ENCODE results near the gene UBE2D4.
"Not testable (repeated sequence)": the region's sequence is repeated elsewhere in the genome, so short reads cannot be mapped to it uniquely, and the experiment has no call there.

UBE2D4 gene

GRCh38 chr7:43925984-43926797 lies at the start of gene UBE2D4:
TSS of gene UBE2D4 (plus strand) at chr7:43926436. CDS start at chr7:43926533, 97 bp downstream.
- DNase-seq (ENCODE audit: low read depth) = peak; percentile 67

- DNase-seq (ENCODE audit: low read depth) = no peak
These were observed 49.1 kb upstream of the UBE2D4 start for GRCh38 chr7:43876976-43877745.

- DNase-seq (ENCODE audit: low read depth) = no peak
These were observed 48.0 kb upstream of the UBE2D4 start for GRCh38 chr7:43877968-43878864.

- DNase-seq (ENCODE audit: low read depth) = no peak
These were observed 47.4 kb upstream of the UBE2D4 start for GRCh38 chr7:43878867-43879266.

GRCh38 chr7:43879477-43879876 lies 46.8 kb upstream of the UBE2D4 start:
- peak; percentile 49 for DNase-seq (ENCODE audit: low read depth)

GRCh38 chr7:43880596-43880995 lies 45.6 kb upstream of the UBE2D4 start:
- no peak for DNase-seq (ENCODE audit: low read depth)

- DNase-seq (ENCODE audit: low read depth) = no peak
These were observed 42.0 kb upstream of the UBE2D4 start for GRCh38 chr7:43884209-43884608.

- no peak for DNase-seq (ENCODE audit: low read depth)
These were observed 41.6 kb upstream of the UBE2D4 start for GRCh38 chr7:43884617-43885016.

GRCh38 chr7:43888993-43889945 lies 37.0 kb upstream of the UBE2D4 start:
- DNase-seq (ENCODE audit: low read depth) = no peak

GRCh38 chr7:43890468-43890867 lies 35.8 kb upstream of the UBE2D4 start:
- no peak for DNase-seq (ENCODE audit: low read depth)

- DNase-seq (ENCODE audit: low read depth) = no peak
These were observed 34.9 kb upstream of the UBE2D4 start for GRCh38 chr7:43891069-43891955.

- DNase-seq (ENCODE audit: low read depth) = no peak
These were observed 30.3 kb upstream of the UBE2D4 start for GRCh38 chr7:43895847-43896415.

- not testable (repeated sequence) for DNase-seq (ENCODE audit: low read depth)
These were observed 27.7 kb upstream of the UBE2D4 start for GRCh38 chr7:43898571-43898970.

- DNase-seq (ENCODE audit: low read depth) = no peak
These were observed 23.6 kb upstream of the UBE2D4 start for GRCh38 chr7:43902542-43903054.

GRCh38 chr7:43904533-43905208 lies 21.6 kb upstream of the UBE2D4 start:
- DNase-seq (ENCODE audit: low read depth) = peak; percentile 30

GRCh38 chr7:43905209-43905946 lies 20.9 kb upstream of the UBE2D4 start:
- peak; percentile 38 for DNase-seq (ENCODE audit: low read depth)

- no peak for DNase-seq (ENCODE audit: low read depth)
These were observed 20.3 kb upstream of the UBE2D4 start for GRCh38 chr7:43905956-43906330.

- no peak for DNase-seq (ENCODE audit: low read depth)
These were observed 19.8 kb upstream of the UBE2D4 start, which contains the start of gene URGCP for GRCh38 chr7:43906331-43907010. TSS of gene URGCP (minus strand) at chr7:43906596. CDS start at chr7:43906575, 21 bp downstream.
